ENCODE measurements around the gene KCNN2. TPM values are rescaled to one million over a fixed set of nuclear protein-coding genes. Genes with fewer than 3 reads are reported as not detected.

The KCNN2 gene
- total RNA-seq, 4 donors from 2014 or later: 0.18 to 0.19 TPM; not detected in 2

- TF ChIP-seq POLR2A (IDR thresholded peaks at IDR 0.05) (no peak), CTCF (IDR thresholded peaks at IDR 0.05) (no peak)
Observed at GRCh38 chr5:114327987-114328386, 33.9 kb upstream of the KCNN2 start.

DNA sequence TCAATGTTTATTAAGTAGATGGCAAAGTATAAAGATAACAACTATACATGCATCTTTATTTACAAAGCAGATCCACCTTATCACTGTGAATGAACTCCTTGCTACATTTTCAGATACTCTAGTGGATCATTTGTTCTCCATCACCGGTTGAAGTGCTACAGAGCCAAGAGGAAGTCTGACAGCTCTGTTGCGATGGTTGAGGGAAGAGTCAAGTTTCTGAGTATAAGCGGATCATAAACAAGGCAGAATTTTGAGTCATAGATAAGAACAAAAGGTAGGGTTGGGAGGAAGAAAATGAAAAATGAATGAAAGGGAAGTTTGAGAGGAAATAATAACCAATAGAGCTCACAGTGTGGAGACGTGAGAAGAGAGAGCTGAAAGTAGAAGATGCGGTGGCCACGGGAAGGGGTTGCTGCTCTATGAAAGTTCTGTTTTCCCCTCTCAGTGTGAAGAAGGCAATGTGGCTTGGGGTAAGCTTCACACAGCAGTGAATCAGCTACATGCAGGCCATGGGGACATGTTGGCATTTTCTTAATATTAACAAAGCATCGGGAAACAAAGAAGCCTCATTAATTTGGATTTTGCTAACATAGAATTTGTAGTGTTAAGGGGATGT is 30.8 kb upstream of the KCNN2 start:
- H3K36me3 ChIP-seq: no peaks in the 10 kb centered on the region
- TF ChIP-seq CTCF (IDR thresholded peaks at IDR 0.05) (no peak), POLR2A (IDR thresholded peaks at IDR 0.05) (no peak)
- H3K27ac ChIP-seq: no peak overlapping the region
- intact Hi-C loops (cut with DNase I): no loop called here
- no peak for DNase-seq
- H3K9me3 ChIP-seq: no peaks in the 10 kb centered on the region
- no peaks in the 10 kb centered on the region for H3K4me1 ChIP-seq
- WGBS, 2 donors: 78 to 84% methylated on average over 7 of the region's 7 CpGs
- H3K27me3 ChIP-seq: no peaks in the 10 kb centered on the region
- no peak overlapping the region for H3K4me3 ChIP-seq

More at GRCh38 chr5:114327987-114328386, 33.9 kb upstream of the KCNN2 start:
- no peaks in the 10 kb centered on the region for H3K4me1 ChIP-seq
- H3K27ac ChIP-seq: no peak overlapping the region
- no peak overlapping the region for H3K4me3 ChIP-seq
- DNase-seq: no peak
- WGBS, 2 donors: 29 to 64% methylated on average over 3 of the region's 3 CpGs
- H3K9me3 ChIP-seq: no peaks in the 10 kb centered on the region
- intact Hi-C loops (cut with DNase I): no loop called here
- no peaks in the 10 kb centered on the region for H3K36me3 ChIP-seq
- no peaks in the 10 kb centered on the region for H3K27me3 ChIP-seq

- Histone ChIP-seq H3K4me1 (no peaks in the 10 kb centered on the region), H3K4me3 (no peak overlapping the region), H3K36me3 (no peaks in the 10 kb centered on the region), H3K27me3 (no peaks in the 10 kb centered on the region), H3K27ac (no peak overlapping the region), H3K9me3 (no peaks in the 10 kb centered on the region)
- DNase-seq: no peak
- intact Hi-C loops (cut with DNase I): no loop called here
- TF ChIP-seq CTCF (IDR thresholded peaks at IDR 0.05) (no peak), POLR2A (IDR thresholded peaks at IDR 0.05) (no peak)
Observed at GRCh38 chr5:114332493-114332892, 29.4 kb upstream of the KCNN2 start.

GRCh38 chr5:114332925-114333324 is 28.9 kb upstream of the KCNN2 start:
- TF ChIP-seq POLR2A (IDR thresholded peaks at IDR 0.05): no peak
- TF ChIP-seq CTCF (IDR thresholded peaks at IDR 0.05): no peak
- Histone ChIP-seq H3K4me3 (no peak overlapping the region), H3K36me3 (no peaks in the 10 kb centered on the region), H3K27me3 (no peaks in the 10 kb centered on the region), H3K4me1 (no peaks in the 10 kb centered on the region), H3K9me3 (no peaks in the 10 kb centered on the region), H3K27ac (no peak overlapping the region)
- DNase-seq: no peak
- intact Hi-C loops (cut with DNase I): no loop called here
- WGBS, 2 donors: 38 to 47% methylated on average over 5 of the region's 5 CpGs

GRCh38 chr5:114335391-114335790 is 26.5 kb upstream of the KCNN2 start:
- DNase-seq: no peak
- no peaks in the 10 kb centered on the region for H3K4me1 ChIP-seq
- H3K27ac ChIP-seq: no peak overlapping the region
- TF ChIP-seq CTCF (IDR thresholded peaks at IDR 0.05) (no peak), POLR2A (IDR thresholded peaks at IDR 0.05) (no peak)
- intact Hi-C loops (cut with DNase I): no loop called here
- H3K9me3 ChIP-seq: no peaks in the 10 kb centered on the region
- H3K36me3 ChIP-seq: no peaks in the 10 kb centered on the region
- no peak overlapping the region for H3K4me3 ChIP-seq
- H3K27me3 ChIP-seq: no peaks in the 10 kb centered on the region
- 38 to 44% methylated on average over 1 of the region's 1 CpG for whole genome bisulfite sequencing, 2 donors
